Measurements from ENCODE around the gene WIZ.

The WIZ gene

DNA sequence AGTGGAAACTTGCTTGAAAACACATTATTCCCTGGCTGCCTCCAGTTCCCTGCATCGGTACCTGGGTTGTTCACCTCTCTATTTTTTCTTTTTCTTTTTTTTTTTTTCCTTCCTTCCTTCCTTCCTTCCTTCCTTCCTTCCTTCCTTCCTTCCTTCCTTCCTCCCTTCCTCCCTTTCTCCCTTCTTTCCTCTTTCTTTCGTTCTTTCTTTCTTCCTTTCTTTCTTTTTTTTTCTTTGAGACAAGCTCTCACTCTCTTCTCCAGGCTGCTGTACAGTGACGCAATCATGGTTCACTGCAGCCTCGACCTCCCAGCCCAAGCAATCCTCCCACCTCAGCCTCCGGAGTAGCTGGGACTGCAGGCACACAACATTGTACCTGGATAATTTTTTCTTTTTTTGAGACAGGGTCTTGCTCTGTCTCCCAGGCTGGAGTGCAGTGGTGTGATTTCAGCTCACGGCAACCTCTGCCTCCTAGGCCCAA, 18.0 kb upstream of the WIZ start:
- Histone ChIP-seq H3K4me3 (ENCODE audit: low read depth, low read length) (no peak overlapping the region), H3K27me3 (replicated peaks) (peaks cover 9% of the 10 kb centered on the region), H3K36me3 (replicated peaks) (no peaks in the 10 kb centered on the region), H3K27ac (no peak overlapping the region)
- in situ Hi-C loops (cut with HindIII; ENCODE audit: low pct_ligation_motif_present, low sequenced_read_pairs), result no loop called here
- no peak for TF ChIP-seq CTCF (IDR thresholded peaks at IDR 0.05; ENCODE audit: low read depth, low read length, missing control alignments)
- DNase-seq, result no peak

GRCh38 chr19:15466851-15467733, 17.3 kb upstream of the WIZ start:
- Histone ChIP-seq H3K27ac (peak overlapping the region; percentile 35), H3K27me3 (replicated peaks) (peaks cover 9% of the 10 kb centered on the region), H3K36me3 (replicated peaks) (no peaks in the 10 kb centered on the region), H3K4me3 (ENCODE audit: low read depth, low read length) (no peak overlapping the region)
- in situ Hi-C loops (cut with HindIII; ENCODE audit: low pct_ligation_motif_present, low sequenced_read_pairs), result no loop called here
- DNase-seq, result peak; percentile 54
- TF ChIP-seq CTCF (IDR thresholded peaks at IDR 0.05; ENCODE audit: low read depth, low read length, missing control alignments), result no peak

- in situ Hi-C loops (cut with HindIII; ENCODE audit: low pct_ligation_motif_present, low sequenced_read_pairs), result no loop called here
- no peak for TF ChIP-seq CTCF (IDR thresholded peaks at IDR 0.05; ENCODE audit: low read depth, low read length, missing control alignments)
- H3K4me3 ChIP-seq (ENCODE audit: low read depth, low read length), result no peak within 1 kb of the TSS
- H3K27ac ChIP-seq, result no peak within 1 kb of the TSS
- DNase-seq, result no peak
- H3K36me3 ChIP-seq (replicated peaks), result no peaks in the 10 kb centered on the region
- H3K27me3 ChIP-seq (replicated peaks), result peaks cover 7% of the 10 kb centered on the region
Measured at GRCh38 chr19:15464394-15465385, 14.9 kb upstream of the WIZ start, which contains the start of gene RASAL3. RASAL3 (minus strand) TSS chr19:15464544; CDS start chr19:15464358, 186 bp downstream.

- Histone ChIP-seq H3K27ac (no peak overlapping the region), H3K36me3 (replicated peaks) (no peaks in the 10 kb centered on the region), H3K4me3 (ENCODE audit: low read depth, low read length) (no peak overlapping the region), H3K27me3 (replicated peaks) (no peaks in the 10 kb centered on the region)
- TF ChIP-seq CTCF (IDR thresholded peaks at IDR 0.05; ENCODE audit: low read depth, low read length, missing control alignments), result no peak
- DNase-seq, result no peak
- in situ Hi-C loops (cut with HindIII; ENCODE audit: low pct_ligation_motif_present, low sequenced_read_pairs), result no loop called here
Measured at GRCh38 chr19:15463861-15464371, 14.2 kb upstream of the WIZ start.

DNA sequence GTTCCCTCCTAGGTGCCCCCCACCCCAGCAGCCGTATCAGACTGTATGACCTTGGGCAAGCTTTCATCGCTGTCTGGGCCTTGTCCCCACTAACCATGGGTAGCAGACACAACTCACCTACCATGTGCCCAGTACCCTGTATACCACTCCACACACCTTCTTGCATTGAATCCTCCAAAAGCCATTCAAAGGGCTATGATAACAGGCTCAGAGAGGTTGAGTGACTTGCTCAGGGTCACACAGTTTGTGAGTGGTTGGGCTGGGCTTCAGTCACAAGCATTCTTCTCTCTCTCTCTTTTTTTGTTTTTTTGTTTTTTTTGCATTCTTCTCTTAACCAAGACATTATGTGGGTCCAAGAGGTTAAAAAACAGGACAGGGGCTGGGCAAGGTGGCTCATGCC, 11.9 kb upstream of the WIZ start:
- Histone ChIP-seq H3K27me3 (replicated peaks) (peaks cover 16% of the 10 kb centered on the region), H3K36me3 (replicated peaks) (no peaks in the 10 kb centered on the region), H3K27ac (no peak overlapping the region), H3K4me3 (ENCODE audit: low read depth, low read length) (no peak overlapping the region)
- DNase-seq, result no peak
- in situ Hi-C loops (cut with HindIII; ENCODE audit: low pct_ligation_motif_present, low sequenced_read_pairs), result no loop called here
- TF ChIP-seq CTCF (IDR thresholded peaks at IDR 0.05; ENCODE audit: low read depth, low read length, missing control alignments), result no peak

Data from brain microvascular endothelial cell (primary cell).